Neural cell (in vitro differentiated cells): Measurements from ENCODE around the gene BAAT. TPM values are rescaled to one million over a fixed set of nuclear protein-coding genes. Genes with fewer than 3 reads are reported as not detected.

Experiments used
- H2AFZ ChIP-seq: fragments of 200-600, 300-800 bp; sonication (generic), shearing (Covaris generic); 2 replicates; pipeline ENCODE4 v1.6.0; 2014; ENCODE audit warnings: low read depth, mild to moderate bottlenecking, antibody characterized with exemption, low read length, moderate library complexity
- H3F3A ChIP-seq: fragments of 200-600 bp; shearing (Covaris generic); 2 replicates; pipeline ENCODE4 v1.6.1; 2016; ENCODE audit warnings: mild to moderate bottlenecking, moderate library complexity, mixed read lengths, antibody characterized with exemption, low read length; ENCODE audit not compliant: insufficient read depth, poor library complexity, severe bottlenecking
- H3K27ac ChIP-seq: fragments of 200-600, 300-800 bp; sonication (generic), shearing (Covaris generic); 2 replicates; pipeline ENCODE4 v1.5.1; 2014; ENCODE audit warnings: mild to moderate bottlenecking, low read length, moderate library complexity
- H3K27me3 ChIP-seq: fragments of 300-800, 200-600 bp; sonication (generic), shearing (Covaris generic); 2 replicates; pipeline ENCODE4 v1.6.0; 2014; ENCODE audit warnings: mild to moderate bottlenecking, low read depth, low read length, moderate library complexity; ENCODE audit not compliant: insufficient read depth
- H3K36me3 ChIP-seq: fragments of 300-800, 200-600 bp; sonication (generic), shearing (Covaris generic); 2 replicates; pipeline ENCODE4 v1.5.1; 2014; ENCODE audit warnings: mild to moderate bottlenecking, antibody characterized with exemption, low read length, moderate library complexity; ENCODE audit not compliant: insufficient read depth
- H3K4me2 ChIP-seq: fragments of 300-800, 200-600 bp; sonication (generic), shearing (Covaris generic); 2 replicates; pipeline ENCODE4 v1.6.0; 2014; ENCODE audit warnings: mild to moderate bottlenecking, low read length
- H3K4me3 ChIP-seq: fragments of 300-800, 200-600 bp; sonication (generic), shearing (Covaris generic); 2 replicates; pipeline ENCODE4 v1.5.1; 2014; ENCODE audit warnings: mild to moderate bottlenecking, low read length, moderate library complexity
- H3K79me2 ChIP-seq: fragments of 200-600 bp; shearing (Covaris generic); replicated peaks from 2 replicates; pipeline ENCODE4 v1.6.0; 2014; ENCODE audit warnings: mild to moderate bottlenecking, low read length, moderate library complexity; ENCODE audit not compliant: insufficient read depth
- H3K9ac ChIP-seq: fragments of 300-800, 200-600 bp; sonication (generic), shearing (Covaris generic); 2 replicates; pipeline ENCODE4 v1.6.1; 2016; ENCODE audit warnings: mild to moderate bottlenecking, low read length, mixed read lengths
- H3K9me2 ChIP-seq: fragments of 200-600 bp; shearing (Covaris generic); 2 replicates; pipeline ENCODE4 v1.6.1; 2016; ENCODE audit warnings: mild to moderate bottlenecking, low read length, mixed read lengths; ENCODE audit not compliant: insufficient read depth
- H3K9me3 ChIP-seq: fragments of 200-600, 300-800 bp; sonication (generic), shearing (Covaris generic); 2 replicates; pipeline ENCODE4 v1.6.1; 2016; ENCODE audit warnings: mild to moderate bottlenecking, mixed run types, low read length, moderate library complexity, mixed read lengths
- H4K20me1 ChIP-seq: fragments of 200-600 bp; shearing (Covaris generic); 2 replicates; pipeline ENCODE4 v1.6.1; 2016; ENCODE audit warnings: mild to moderate bottlenecking, mixed run types; ENCODE audit not compliant: insufficient read depth
- EP300 ChIP-seq: fragments of 450-650 bp; conservative IDR thresholded peaks from 2 replicates; pipeline ENCODE4 v1.6.1; 2014; ENCODE audit warnings: antibody characterized with exemption, mild to moderate bottlenecking, moderate library complexity; ENCODE audit not compliant: poor library complexity, severe bottlenecking
- EZH2 ChIP-seq: fragments of 200-600, 300-800 bp; shearing (Covaris generic), sonication (generic); IDR thresholded peaks from 2 replicates; pipeline ENCODE4 v1.6.1; 2014; ENCODE audit warnings: antibody characterized with exemption, low read length, borderline replicate concordance, mild to moderate bottlenecking; ENCODE audit not compliant: insufficient read depth, poor library complexity, severe bottlenecking
- MXI1 ChIP-seq: fragments of 450-650 bp; conservative IDR thresholded peaks from 2 replicates; pipeline ENCODE4 v1.6.1; 2014; ENCODE audit warnings: antibody characterized with exemption, mild to moderate bottlenecking; ENCODE audit not compliant: poor library complexity, severe bottlenecking
- POLR2AphosphoS5 ChIP-seq: IDR thresholded peaks from 2 replicates; pipeline ENCODE4 v1.6.1; 2012
- RAD21 ChIP-seq: fragments of 450-650 bp; conservative IDR thresholded peaks from 2 replicates; pipeline ENCODE4 v1.6.1; 2014; ENCODE audit warnings: antibody characterized with exemption, mild to moderate bottlenecking, moderate library complexity
- SMC3 ChIP-seq: fragments of 450-650 bp; conservative IDR thresholded peaks from 2 replicates; pipeline ENCODE4 v1.6.1; 2014; ENCODE audit warnings: antibody characterized with exemption, mild to moderate bottlenecking, moderate library complexity; ENCODE audit not compliant: poor library complexity
- TAF1 ChIP-seq: IDR thresholded peaks from 2 replicates; pipeline ENCODE4 v1.6.1; 2012; ENCODE audit warnings: low read depth
- polyA plus RNA-seq: library from polyadenylated mRNA; depleted of rRNA; stranded (reverse); fragments of >200 nt; gene quantifications from 2 replicates; pipeline ENCODE4 v1.2.3, GENCODE V29; 2014
- TF ChIP-seq, protein P1 (sequence below): fragments of 450-650 bp; IDR thresholded peaks from 2 replicates; pipeline ENCODE4 v1.5.1; 2014; ENCODE audit warnings: antibody characterized with exemption, mild to moderate bottlenecking, moderate library complexity; ENCODE audit not compliant: poor library complexity, severe bottlenecking
- TF ChIP-seq, protein P2 (sequence below): IDR thresholded peaks from 2 replicates; pipeline ENCODE4 v1.6.1; 2012; ENCODE audit warnings: borderline replicate concordance

BAAT gene
- polyA plus RNA-seq, 1 donor from 2014 or later = 0.61 TPM

DNA sequence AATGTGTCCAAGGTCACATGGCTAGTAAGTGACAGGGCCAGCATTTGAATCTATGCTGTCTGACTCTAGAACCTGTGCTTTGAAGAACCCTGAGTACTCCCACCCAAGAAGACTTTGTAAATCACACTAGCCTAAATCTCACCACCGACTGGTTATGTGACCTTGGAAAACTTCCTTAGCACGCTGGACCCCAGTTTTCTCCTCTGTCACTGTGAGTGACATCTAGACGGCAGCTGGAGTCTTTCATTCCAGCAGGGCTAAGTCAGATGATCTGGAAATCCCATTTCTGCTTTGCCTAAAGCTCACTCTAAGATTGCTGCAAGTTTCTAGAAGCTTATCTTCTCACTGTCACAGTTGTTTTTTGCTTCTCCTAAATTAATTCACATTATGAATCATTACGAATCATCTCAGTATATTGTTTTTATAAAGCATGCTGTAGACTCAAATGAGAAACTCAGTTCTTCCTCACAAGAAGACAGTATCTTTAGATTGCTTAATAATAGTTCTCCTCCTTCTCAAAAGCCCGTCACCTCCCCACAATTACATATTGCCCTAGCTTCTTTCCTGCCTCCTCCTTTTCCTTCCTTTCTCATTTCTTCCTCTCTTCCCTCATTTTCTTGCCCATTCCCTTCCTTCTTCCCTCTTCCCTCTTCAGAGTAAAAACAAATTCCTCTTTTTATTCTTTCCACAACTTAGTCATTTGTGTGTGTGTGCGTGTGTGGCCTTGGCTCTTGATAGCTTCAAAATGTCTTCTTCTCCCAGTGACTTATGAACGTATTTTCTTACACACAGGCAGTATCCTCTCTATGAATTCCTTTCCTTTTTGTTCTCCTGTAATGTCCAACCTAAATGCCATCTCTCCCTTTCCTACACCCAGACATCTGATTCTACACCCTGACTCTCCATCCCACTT lies 34.0 kb upstream of the BAAT start:
- Histone ChIP-seq H3K4me2 (no peak overlapping the region), H2AFZ (no peak overlapping the region), H3K9me3 (no peaks in the 10 kb centered on the region), H3K36me3 (no peaks in the 10 kb centered on the region), H3K9me2 (no peaks in the 10 kb centered on the region), H4K20me1 (no peaks in the 10 kb centered on the region), H3K9ac (no peak overlapping the region), H3K27ac (no peak overlapping the region), H3K79me2 (no peaks in the 10 kb centered on the region), H3K4me3 (no peak overlapping the region), H3F3A (no peaks in the 10 kb centered on the region), H3K27me3 (no peaks in the 10 kb centered on the region)
- TF ChIP-seq SMC3 (no peak), EZH2 (no peak), MXI1 (no peak), POLR2AphosphoS5 (no peak), TAF1 (no peak), EP300 (no peak), RAD21 (no peak)
- TF ChIP-seq, protein P1, sequence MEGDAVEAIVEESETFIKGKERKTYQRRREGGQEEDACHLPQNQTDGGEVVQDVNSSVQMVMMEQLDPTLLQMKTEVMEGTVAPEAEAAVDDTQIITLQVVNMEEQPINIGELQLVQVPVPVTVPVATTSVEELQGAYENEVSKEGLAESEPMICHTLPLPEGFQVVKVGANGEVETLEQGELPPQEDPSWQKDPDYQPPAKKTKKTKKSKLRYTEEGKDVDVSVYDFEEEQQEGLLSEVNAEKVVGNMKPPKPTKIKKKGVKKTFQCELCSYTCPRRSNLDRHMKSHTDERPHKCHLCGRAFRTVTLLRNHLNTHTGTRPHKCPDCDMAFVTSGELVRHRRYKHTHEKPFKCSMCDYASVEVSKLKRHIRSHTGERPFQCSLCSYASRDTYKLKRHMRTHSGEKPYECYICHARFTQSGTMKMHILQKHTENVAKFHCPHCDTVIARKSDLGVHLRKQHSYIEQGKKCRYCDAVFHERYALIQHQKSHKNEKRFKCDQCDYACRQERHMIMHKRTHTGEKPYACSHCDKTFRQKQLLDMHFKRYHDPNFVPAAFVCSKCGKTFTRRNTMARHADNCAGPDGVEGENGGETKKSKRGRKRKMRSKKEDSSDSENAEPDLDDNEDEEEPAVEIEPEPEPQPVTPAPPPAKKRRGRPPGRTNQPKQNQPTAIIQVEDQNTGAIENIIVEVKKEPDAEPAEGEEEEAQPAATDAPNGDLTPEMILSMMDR = no peak
- TF ChIP-seq, protein P2, sequence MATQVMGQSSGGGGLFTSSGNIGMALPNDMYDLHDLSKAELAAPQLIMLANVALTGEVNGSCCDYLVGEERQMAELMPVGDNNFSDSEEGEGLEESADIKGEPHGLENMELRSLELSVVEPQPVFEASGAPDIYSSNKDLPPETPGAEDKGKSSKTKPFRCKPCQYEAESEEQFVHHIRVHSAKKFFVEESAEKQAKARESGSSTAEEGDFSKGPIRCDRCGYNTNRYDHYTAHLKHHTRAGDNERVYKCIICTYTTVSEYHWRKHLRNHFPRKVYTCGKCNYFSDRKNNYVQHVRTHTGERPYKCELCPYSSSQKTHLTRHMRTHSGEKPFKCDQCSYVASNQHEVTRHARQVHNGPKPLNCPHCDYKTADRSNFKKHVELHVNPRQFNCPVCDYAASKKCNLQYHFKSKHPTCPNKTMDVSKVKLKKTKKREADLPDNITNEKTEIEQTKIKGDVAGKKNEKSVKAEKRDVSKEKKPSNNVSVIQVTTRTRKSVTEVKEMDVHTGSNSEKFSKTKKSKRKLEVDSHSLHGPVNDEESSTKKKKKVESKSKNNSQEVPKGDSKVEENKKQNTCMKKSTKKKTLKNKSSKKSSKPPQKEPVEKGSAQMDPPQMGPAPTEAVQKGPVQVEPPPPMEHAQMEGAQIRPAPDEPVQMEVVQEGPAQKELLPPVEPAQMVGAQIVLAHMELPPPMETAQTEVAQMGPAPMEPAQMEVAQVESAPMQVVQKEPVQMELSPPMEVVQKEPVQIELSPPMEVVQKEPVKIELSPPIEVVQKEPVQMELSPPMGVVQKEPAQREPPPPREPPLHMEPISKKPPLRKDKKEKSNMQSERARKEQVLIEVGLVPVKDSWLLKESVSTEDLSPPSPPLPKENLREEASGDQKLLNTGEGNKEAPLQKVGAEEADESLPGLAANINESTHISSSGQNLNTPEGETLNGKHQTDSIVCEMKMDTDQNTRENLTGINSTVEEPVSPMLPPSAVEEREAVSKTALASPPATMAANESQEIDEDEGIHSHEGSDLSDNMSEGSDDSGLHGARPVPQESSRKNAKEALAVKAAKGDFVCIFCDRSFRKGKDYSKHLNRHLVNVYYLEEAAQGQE = no peak

DNA sequence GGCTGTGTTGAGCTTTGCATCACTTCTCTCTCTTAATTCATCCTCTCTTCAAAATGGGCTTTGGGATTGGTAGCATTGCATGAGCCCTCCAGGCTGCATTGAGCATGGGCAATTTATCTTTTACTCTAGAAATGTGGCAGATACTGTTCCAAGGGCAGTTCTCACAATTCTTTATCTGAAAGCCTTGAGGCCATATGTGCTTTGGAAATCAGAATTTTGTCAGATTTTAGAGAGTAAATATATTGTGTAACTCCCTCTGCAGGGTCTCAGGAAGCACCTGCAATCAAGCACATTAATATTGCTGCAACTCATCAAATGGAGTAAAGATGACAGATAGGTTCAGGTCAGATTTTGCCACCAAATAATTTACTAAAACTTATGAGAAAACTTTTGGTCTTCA lies 33.2 kb upstream of the BAAT start:
- H4K20me1 ChIP-seq = no peaks in the 10 kb centered on the region
- H3K79me2 ChIP-seq = no peaks in the 10 kb centered on the region
- no peaks in the 10 kb centered on the region for H3K9me3 ChIP-seq
- no peak overlapping the region for H2AFZ ChIP-seq
- H3K27me3 ChIP-seq = no peaks in the 10 kb centered on the region
- no peak overlapping the region for H3K9ac ChIP-seq
- H3K9me2 ChIP-seq = no peaks in the 10 kb centered on the region
- H3K27ac ChIP-seq = no peak overlapping the region
- TF ChIP-seq MXI1 (no peak), EZH2 (no peak), RAD21 (no peak), POLR2AphosphoS5 (no peak), TAF1 (no peak), EP300 (no peak), SMC3 (no peak)
- TF ChIP-seq, protein P1 = no peak
- TF ChIP-seq, protein P2 = no peak
- H3F3A ChIP-seq = no peaks in the 10 kb centered on the region
- no peaks in the 10 kb centered on the region for H3K36me3 ChIP-seq
- no peak overlapping the region for H3K4me3 ChIP-seq
- H3K4me2 ChIP-seq = no peak overlapping the region
